GM12875 (cell line): ENCODE measurements around the gene GTF2H2C.
A peak's percentile ranks its signal among the peaks of the same experiment; 100 is the strongest.
"Not testable (repeated sequence)": the region's sequence is repeated elsewhere in the genome, so short reads cannot be mapped to it uniquely, and the experiment has no call there.

Experiments used
- H3K4me3 ChIP-seq: one replicate; pipeline ENCODE4 v1.5.1; 2011; ENCODE audit warnings: low read depth, low read length, control low read depth

The GTF2H2C gene

GRCh38 chr5:69542838-69543618 is 17.0 kb upstream of the GTF2H2C start:
- not testable (repeated sequence) for H3K4me3 ChIP-seq

GRCh38 chr5:69544602-69545001 is 15.4 kb upstream of the GTF2H2C start:
- not testable (repeated sequence) for H3K4me3 ChIP-seq

GRCh38 chr5:69560587-69561431 is 818 bp downstream of the GTF2H2C start:
- peak overlapping the region; percentile 32 for H3K4me3 ChIP-seq

GRCh38 chr5:69566172-69566571 is 6.2 kb downstream of the GTF2H2C start:
- not testable (repeated sequence) for H3K4me3 ChIP-seq

- H3K4me3 ChIP-seq, result not testable (repeated sequence)
Observed at GRCh38 chr5:69568072-69568471, 8.1 kb downstream of the GTF2H2C start.

- H3K4me3 ChIP-seq, result not testable (repeated sequence)
Observed at GRCh38 chr5:69583356-69583755, 23.4 kb downstream of the GTF2H2C start.

- not testable (repeated sequence) for H3K4me3 ChIP-seq
Observed at GRCh38 chr5:69596114-69596840, 36.3 kb downstream of the GTF2H2C start.

GRCh38 chr5:69601947-69602346 is 42.0 kb downstream of the GTF2H2C start:
- not testable (repeated sequence) for H3K4me3 ChIP-seq

GRCh38 chr5:69606839-69607238 is 46.8 kb downstream of the GTF2H2C start:
- not testable (repeated sequence) for H3K4me3 ChIP-seq

- H3K4me3 ChIP-seq, result not testable (repeated sequence)
Observed at GRCh38 chr5:69607750-69608149, 47.8 kb downstream of the GTF2H2C start.

GRCh38 chr5:69608861-69609496 is 49.0 kb downstream of the GTF2H2C start:
- H3K4me3 ChIP-seq, result not testable (repeated sequence)

- H3K4me3 ChIP-seq, result not testable (repeated sequence)
Observed at GRCh38 chr5:69614843-69615242, 54.9 kb downstream of the GTF2H2C start.

- H3K4me3 ChIP-seq, result not testable (repeated sequence)
Observed at GRCh38 chr5:69631879-69632278, 71.9 kb downstream of the GTF2H2C start.
